OCI-LY7 (cell line): ENCODE measurements around the gene CDKAL1. TPM values are rescaled to one million over a fixed set of nuclear protein-coding genes. Genes with fewer than 3 reads are reported as not detected.

Experiments
- BruUV-seq: library from RNA; stranded (reverse); fragments of 400-500 nt; replicated peaks from 2 replicates; lab custom pipeline; 2021; lab: Mats Ljungman, UMichigan
- CTCF ChIA-PET: fragments of 300-600 bp; sonication (Branson Sonifier 250); formaldehyde crosslinking; loops from one replicate; lab custom pipeline; 2022; ENCODE audit warnings: antibody characterized with exemption; ENCODE audit not compliant: unreplicated experiment; lab: Charles Lee
- POLR2A ChIA-PET: fragments of 300-600 bp; sonication (Branson Sonifier 250); formaldehyde crosslinking; loops from one replicate; lab custom pipeline; 2022; ENCODE audit warnings: antibody characterized with exemption; lab: Charles Lee
- DNase-seq: peaks from one replicate; pipeline ENCODE4 v3.0.0-alpha.2; 2015; ENCODE audit warnings: low spot score
- H2AFZ ChIP-seq: fragments of 200-600 bp; sonication (generic), shearing (Covaris generic); 2 replicates; pipeline ENCODE4 v1.6.1; 2014; ENCODE audit warnings: mild to moderate bottlenecking, antibody characterized with exemption, low read length, moderate library complexity
- H3K27ac ChIP-seq: fragments of 200-600 bp; sonication (generic); 2 replicates; pipeline ENCODE4 v1.5.1; 2014; ENCODE audit warnings: mixed run types, low read depth, mild to moderate bottlenecking, moderate library complexity, low read length, inconsistent platforms; ENCODE audit not compliant: poor library complexity, severe bottlenecking
- H3K36me3 ChIP-seq: fragments of 200-600 bp; sonication (generic); 2 replicates; pipeline ENCODE4 v1.6.1; 2014; ENCODE audit warnings: mild to moderate bottlenecking, antibody characterized with exemption, low read length, moderate library complexity, mixed read lengths; ENCODE audit not compliant: insufficient read depth
- H3K4me1 ChIP-seq: fragments of 200-600 bp; sonication (generic); 2 replicates; pipeline ENCODE4 v1.5.1; 2014; ENCODE audit warnings: mild to moderate bottlenecking, low read length; ENCODE audit not compliant: insufficient read depth, poor library complexity, severe bottlenecking
- H3K4me2 ChIP-seq: fragments of 200-600 bp; sonication (generic); 2 replicates; pipeline ENCODE4 v1.6.1; 2014; ENCODE audit warnings: mild to moderate bottlenecking, low read length
- H3K4me3 ChIP-seq: fragments of 200-600 bp; sonication (generic); 2 replicates; pipeline ENCODE4 v1.5.1; 2014; ENCODE audit warnings: mild to moderate bottlenecking, low read depth, low read length; ENCODE audit not compliant: poor library complexity, severe bottlenecking
- H3K79me2 ChIP-seq: fragments of 200-600 bp; sonication (generic); 2 replicates; pipeline ENCODE4 v1.6.1; 2016; ENCODE audit warnings: low read depth, mild to moderate bottlenecking, low read length, moderate library complexity, mixed read lengths; ENCODE audit not compliant: insufficient read depth
- H3K9me2 ChIP-seq: fragments of 200-600 bp; sonication (generic); 2 replicates; pipeline ENCODE4 v1.6.1; 2016; ENCODE audit warnings: mild to moderate bottlenecking, low read length, mixed read lengths; ENCODE audit not compliant: insufficient read depth
- H3K9me3 ChIP-seq: fragments of 200-600 bp; sonication (generic); 2 replicates; pipeline ENCODE4 v1.6.1; 2014; ENCODE audit warnings: mild to moderate bottlenecking, mixed run types, low read length, mixed read lengths
- H4K20me1 ChIP-seq: fragments of 200-600 bp; sonication (generic); 2 replicates; pipeline ENCODE4 v1.6.1; 2014; ENCODE audit warnings: mild to moderate bottlenecking, antibody characterized with exemption, low read length, moderate library complexity, mixed read lengths; ENCODE audit not compliant: insufficient read depth
- EZH2phosphoT487 ChIP-seq: fragments of 200-600 bp; sonication (generic); IDR thresholded peaks from 2 replicates; pipeline ENCODE4 v1.6.1; 2018; ENCODE audit warnings: low read depth, borderline replicate concordance, mild to moderate bottlenecking, mixed run types, antibody characterized with exemption, low read length, moderate library complexity, mixed read lengths
- intact Hi-C: fragments of 100-400 bp; cut with micrococcal nuclease; formaldehyde crosslinking; loops from one replicate; pipeline ENCODE4 v1.10.0; 2022; ENCODE audit not compliant: unreplicated experiment
- total RNA-seq, 2 experiments: library from RNA; depleted of rRNA in 1 of 2; stranded (reverse); fragments of >200 nt in 1 of 2; shearing (Covaris generic) in 1 of 2; gene quantifications; 2 replicates each; pipeline ENCODE4 v1.2.3, GENCODE V29; 2014 to 2022
- TF ChIP-seq, protein P1 (sequence below): fragments of 200-600 bp; sonication (generic); conservative IDR thresholded peaks from 2 replicates; pipeline ENCODE4 v1.5.1; 2014; ENCODE audit warnings: mild to moderate bottlenecking, antibody characterized with exemption, low read length, moderate library complexity, mixed read lengths

Gene CDKAL1
- total RNA-seq, 2 experiments from 2014 or later: 19.9 to 21.1 TPM

- no TSS peak for BruUV-seq
- Histone ChIP-seq H3K4me1 (no peaks in the 10 kb centered on the region), H4K20me1 (no peaks in the 10 kb centered on the region), H3K9me3 (no peaks in the 10 kb centered on the region), H3K27ac (no peak overlapping the region), H2AFZ (no peak overlapping the region), H3K79me2 (no peaks in the 10 kb centered on the region), H3K4me3 (no peak overlapping the region), H3K9me2 (no peaks in the 10 kb centered on the region), H3K36me3 (no peaks in the 10 kb centered on the region; the same call in 1 of the 2 replicates), H3K4me2 (no peak overlapping the region)
- TF ChIP-seq, protein P1, sequence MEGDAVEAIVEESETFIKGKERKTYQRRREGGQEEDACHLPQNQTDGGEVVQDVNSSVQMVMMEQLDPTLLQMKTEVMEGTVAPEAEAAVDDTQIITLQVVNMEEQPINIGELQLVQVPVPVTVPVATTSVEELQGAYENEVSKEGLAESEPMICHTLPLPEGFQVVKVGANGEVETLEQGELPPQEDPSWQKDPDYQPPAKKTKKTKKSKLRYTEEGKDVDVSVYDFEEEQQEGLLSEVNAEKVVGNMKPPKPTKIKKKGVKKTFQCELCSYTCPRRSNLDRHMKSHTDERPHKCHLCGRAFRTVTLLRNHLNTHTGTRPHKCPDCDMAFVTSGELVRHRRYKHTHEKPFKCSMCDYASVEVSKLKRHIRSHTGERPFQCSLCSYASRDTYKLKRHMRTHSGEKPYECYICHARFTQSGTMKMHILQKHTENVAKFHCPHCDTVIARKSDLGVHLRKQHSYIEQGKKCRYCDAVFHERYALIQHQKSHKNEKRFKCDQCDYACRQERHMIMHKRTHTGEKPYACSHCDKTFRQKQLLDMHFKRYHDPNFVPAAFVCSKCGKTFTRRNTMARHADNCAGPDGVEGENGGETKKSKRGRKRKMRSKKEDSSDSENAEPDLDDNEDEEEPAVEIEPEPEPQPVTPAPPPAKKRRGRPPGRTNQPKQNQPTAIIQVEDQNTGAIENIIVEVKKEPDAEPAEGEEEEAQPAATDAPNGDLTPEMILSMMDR: no peak
- no peak for TF ChIP-seq EZH2phosphoT487
- CTCF ChIA-PET: no interaction called here
- intact Hi-C loops: no loop called here
- POLR2A ChIA-PET: interaction anchor here (0.7 to 0.8 kb wide), 2 partner anchors 9 to 33 kb away, joined by 3 to 4 read pairs; no protein-coding TSS in a partner anchor
- DNase-seq: no peak
Observed at GRCh38 chr6:20833881-20834515, 299.7 kb downstream of the CDKAL1 start.

DNA sequence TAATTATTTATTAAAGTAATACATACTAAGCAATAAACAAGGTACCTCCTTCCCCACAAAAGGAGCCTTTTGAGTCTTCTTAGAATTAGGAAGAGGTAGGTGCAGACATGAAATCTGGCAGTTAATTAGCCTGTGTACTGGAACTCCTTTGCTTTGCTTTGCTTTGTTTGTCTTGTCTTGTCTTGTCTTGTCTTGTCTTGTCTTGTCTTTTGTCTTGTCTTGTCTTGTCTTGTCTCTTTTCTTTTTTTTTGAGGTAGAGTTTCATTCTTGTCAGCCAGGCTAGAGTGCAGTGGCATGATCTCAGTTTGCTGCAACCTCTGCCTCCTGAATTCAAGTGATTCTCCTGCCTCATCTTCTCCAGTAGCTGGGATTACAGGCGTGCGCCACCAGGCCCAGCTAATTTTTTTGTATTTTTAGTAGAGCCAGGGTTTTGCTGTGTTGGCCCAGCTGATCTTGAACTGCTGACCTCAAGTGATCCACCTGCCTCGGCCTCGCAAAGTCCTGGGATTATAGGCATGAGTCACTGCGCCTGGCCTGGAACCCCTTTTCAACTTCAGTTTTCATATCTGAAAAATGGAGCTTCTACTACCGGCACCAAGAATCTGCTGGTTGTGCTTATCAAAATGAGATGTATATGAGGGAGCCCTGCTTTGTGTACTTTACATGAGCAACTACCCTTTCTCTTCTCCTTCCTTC is 301.2 kb downstream of the CDKAL1 start:
- H3K79me2 ChIP-seq: no peaks in the 10 kb centered on the region
- no peak for DNase-seq
- no peak overlapping the region for H3K27ac ChIP-seq
- H3K4me2 ChIP-seq: no peak overlapping the region
- intact Hi-C loops: no loop called here
- BruUV-seq: no TSS peak
- no peaks in the 10 kb centered on the region; the same call in 1 of the 2 replicates for H3K36me3 ChIP-seq
- no peaks in the 10 kb centered on the region for H3K4me1 ChIP-seq
- TF ChIP-seq, protein P1: no peak
- no peak for TF ChIP-seq EZH2phosphoT487
- no peak overlapping the region for H3K4me3 ChIP-seq
- no peaks in the 10 kb centered on the region for H3K9me2 ChIP-seq
- no peaks in the 10 kb centered on the region for H3K9me3 ChIP-seq
- ChIA-PET POLR2A (no interaction called here), CTCF (no interaction called here)
- H4K20me1 ChIP-seq: no peaks in the 10 kb centered on the region
- no peak overlapping the region for H2AFZ ChIP-seq
